ENCODE results near the gene PIKFYVE.
"Not testable (repeated sequence)": the region's sequence is repeated elsewhere in the genome, so short reads cannot be mapped to it uniquely, and the experiment has no call there.

PIKFYVE gene

GRCh38 chr2:208326016-208326415 lies 60.0 kb downstream of the PIKFYVE start:
- no peak overlapping the region for H3K27ac ChIP-seq (ENCODE audit: insufficient read depth, low read length, poor library complexity, severe bottlenecking)
- peaks cover 48% of the 10 kb centered on the region for H3K36me3 ChIP-seq (ENCODE audit: control insufficient read depth, insufficient read depth, low read length)
- H3K4me3 ChIP-seq (ENCODE audit: insufficient read depth, low read depth, low read length, poor library complexity, severe bottlenecking): no peak overlapping the region
- no peak for DNase-seq
- H3K9me3 ChIP-seq (ENCODE audit: control insufficient read depth, low read length): no peaks in the 10 kb centered on the region
- no peaks in the 10 kb centered on the region for H3K27me3 ChIP-seq (replicated peaks; ENCODE audit: control insufficient read depth, insufficient read depth, low read length, poor library complexity, severe bottlenecking)
- H3K4me1 ChIP-seq (ENCODE audit: control insufficient read depth, insufficient read depth, low read length, poor library complexity, severe bottlenecking): no peaks in the 10 kb centered on the region

- Histone ChIP-seq H3K27ac (ENCODE audit: insufficient read depth, low read length, poor library complexity, severe bottlenecking) (no peak overlapping the region), H3K27me3 (replicated peaks; ENCODE audit: control insufficient read depth, insufficient read depth, low read length, poor library complexity, severe bottlenecking) (no peaks in the 10 kb centered on the region), H3K4me3 (ENCODE audit: insufficient read depth, low read depth, low read length, poor library complexity, severe bottlenecking) (no peak overlapping the region), H3K36me3 (ENCODE audit: control insufficient read depth, insufficient read depth, low read length) (peaks cover 53% of the 10 kb centered on the region), H3K4me1 (ENCODE audit: control insufficient read depth, insufficient read depth, low read length, poor library complexity, severe bottlenecking) (no peaks in the 10 kb centered on the region), H3K9me3 (ENCODE audit: control insufficient read depth, low read length) (no peaks in the 10 kb centered on the region)
- no peak for DNase-seq
These were observed 63.4 kb downstream of the PIKFYVE start for GRCh38 chr2:208329485-208329884.

- DNase-seq: no peak
- H3K4me1 ChIP-seq (ENCODE audit: control insufficient read depth, insufficient read depth, low read length, poor library complexity, severe bottlenecking): no peaks in the 10 kb centered on the region
- no peak overlapping the region for H3K27ac ChIP-seq (ENCODE audit: insufficient read depth, low read length, poor library complexity, severe bottlenecking)
- H3K4me3 ChIP-seq (ENCODE audit: insufficient read depth, low read depth, low read length, poor library complexity, severe bottlenecking): no peak overlapping the region
- H3K27me3 ChIP-seq (replicated peaks; ENCODE audit: control insufficient read depth, insufficient read depth, low read length, poor library complexity, severe bottlenecking): no peaks in the 10 kb centered on the region
- peaks cover 52% of the 10 kb centered on the region for H3K36me3 ChIP-seq (ENCODE audit: control insufficient read depth, insufficient read depth, low read length)
- H3K9me3 ChIP-seq (ENCODE audit: control insufficient read depth, low read length): no peaks in the 10 kb centered on the region
These were observed 68.2 kb downstream of the PIKFYVE start for GRCh38 chr2:208334230-208334629.

- Histone ChIP-seq H3K9me3 (ENCODE audit: control insufficient read depth, low read length) (no peaks in the 10 kb centered on the region), H3K4me1 (ENCODE audit: control insufficient read depth, insufficient read depth, low read length, poor library complexity, severe bottlenecking) (no peaks in the 10 kb centered on the region), H3K27ac (ENCODE audit: insufficient read depth, low read length, poor library complexity, severe bottlenecking) (no peak overlapping the region), H3K36me3 (ENCODE audit: control insufficient read depth, insufficient read depth, low read length) (peaks cover 59% of the 10 kb centered on the region), H3K4me3 (ENCODE audit: insufficient read depth, low read depth, low read length, poor library complexity, severe bottlenecking) (no peak overlapping the region), H3K27me3 (replicated peaks; ENCODE audit: control insufficient read depth, insufficient read depth, low read length, poor library complexity, severe bottlenecking) (no peaks in the 10 kb centered on the region)
- no peak for DNase-seq
These were observed 80.7 kb downstream of the PIKFYVE start for GRCh38 chr2:208346756-208347155.

- no peaks in the 10 kb centered on the region for H3K9me3 ChIP-seq (ENCODE audit: control insufficient read depth, low read length)
- no peak overlapping the region for H3K27ac ChIP-seq (ENCODE audit: insufficient read depth, low read length, poor library complexity, severe bottlenecking)
- no peaks in the 10 kb centered on the region for H3K4me1 ChIP-seq (ENCODE audit: control insufficient read depth, insufficient read depth, low read length, poor library complexity, severe bottlenecking)
- no peak overlapping the region for H3K4me3 ChIP-seq (ENCODE audit: insufficient read depth, low read depth, low read length, poor library complexity, severe bottlenecking)
- H3K36me3 ChIP-seq (ENCODE audit: control insufficient read depth, insufficient read depth, low read length): peaks cover 73% of the 10 kb centered on the region
- H3K27me3 ChIP-seq (replicated peaks; ENCODE audit: control insufficient read depth, insufficient read depth, low read length, poor library complexity, severe bottlenecking): no peaks in the 10 kb centered on the region
- DNase-seq: no peak
These were observed 84.6 kb downstream of the PIKFYVE start for GRCh38 chr2:208350610-208351009.

GRCh38 chr2:208352644-208353567 lies 86.9 kb downstream of the PIKFYVE start:
- Histone ChIP-seq H3K4me1 (ENCODE audit: control insufficient read depth, insufficient read depth, low read length, poor library complexity, severe bottlenecking) (no peaks in the 10 kb centered on the region), H3K9me3 (ENCODE audit: control insufficient read depth, low read length) (no peaks in the 10 kb centered on the region), H3K27ac (ENCODE audit: insufficient read depth, low read length, poor library complexity, severe bottlenecking) (no peak overlapping the region), H3K27me3 (replicated peaks; ENCODE audit: control insufficient read depth, insufficient read depth, low read length, poor library complexity, severe bottlenecking) (no peaks in the 10 kb centered on the region), H3K36me3 (ENCODE audit: control insufficient read depth, insufficient read depth, low read length) (peaks cover 62% of the 10 kb centered on the region), H3K4me3 (ENCODE audit: insufficient read depth, low read depth, low read length, poor library complexity, severe bottlenecking) (no peak overlapping the region)
- no peak for DNase-seq

GRCh38 chr2:208354964-208355381 lies 88.9 kb downstream of the PIKFYVE start:
- DNase-seq: no peak
- Histone ChIP-seq H3K27ac (ENCODE audit: insufficient read depth, low read length, poor library complexity, severe bottlenecking) (no peak overlapping the region), H3K9me3 (ENCODE audit: control insufficient read depth, low read length) (no peaks in the 10 kb centered on the region), H3K4me3 (ENCODE audit: insufficient read depth, low read depth, low read length, poor library complexity, severe bottlenecking) (no peak overlapping the region), H3K27me3 (replicated peaks; ENCODE audit: control insufficient read depth, insufficient read depth, low read length, poor library complexity, severe bottlenecking) (no peaks in the 10 kb centered on the region), H3K4me1 (ENCODE audit: control insufficient read depth, insufficient read depth, low read length, poor library complexity, severe bottlenecking) (no peaks in the 10 kb centered on the region), H3K36me3 (ENCODE audit: control insufficient read depth, insufficient read depth, low read length) (peaks cover 50% of the 10 kb centered on the region)

- not testable (repeated sequence) for H3K4me1 ChIP-seq (ENCODE audit: control insufficient read depth, insufficient read depth, low read length, poor library complexity, severe bottlenecking); H3K27ac ChIP-seq (ENCODE audit: insufficient read depth, low read length, poor library complexity, severe bottlenecking); H3K27me3 ChIP-seq (replicated peaks; ENCODE audit: control insufficient read depth, insufficient read depth, low read length, poor library complexity, severe bottlenecking); H3K9me3 ChIP-seq (ENCODE audit: control insufficient read depth, low read length); DNase-seq; H3K4me3 ChIP-seq (ENCODE audit: insufficient read depth, low read depth, low read length, poor library complexity, severe bottlenecking)
- H3K36me3 ChIP-seq (ENCODE audit: control insufficient read depth, insufficient read depth, low read length): peaks cover 41% of the 10 kb centered on the region
These were observed 90.4 kb downstream of the PIKFYVE start for GRCh38 chr2:208356420-208356819.

GRCh38 chr2:208356846-208357574 lies 91.0 kb downstream of the PIKFYVE start:
- Histone ChIP-seq H3K4me1 (ENCODE audit: control insufficient read depth, insufficient read depth, low read length, poor library complexity, severe bottlenecking) (no peaks in the 10 kb centered on the region), H3K9me3 (ENCODE audit: control insufficient read depth, low read length) (no peaks in the 10 kb centered on the region), H3K27me3 (replicated peaks; ENCODE audit: control insufficient read depth, insufficient read depth, low read length, poor library complexity, severe bottlenecking) (no peaks in the 10 kb centered on the region), H3K36me3 (ENCODE audit: control insufficient read depth, insufficient read depth, low read length) (peaks cover 35% of the 10 kb centered on the region), H3K4me3 (ENCODE audit: insufficient read depth, low read depth, low read length, poor library complexity, severe bottlenecking) (no peak overlapping the region), H3K27ac (ENCODE audit: insufficient read depth, low read length, poor library complexity, severe bottlenecking) (no peak overlapping the region)
- DNase-seq: no peak

All from effector memory CD4-positive, alpha-beta T cell (primary cell).